ENCODE data around the gene B3GAT3. TPM values are rescaled to one million over a fixed set of nuclear protein-coding genes. Genes with fewer than 3 reads are reported as not detected.

B3GAT3 gene
- total RNA-seq (ENCODE audit: low replicate concordance), result 14.1 and 18.7 TPM in 2 replicates

DNA sequence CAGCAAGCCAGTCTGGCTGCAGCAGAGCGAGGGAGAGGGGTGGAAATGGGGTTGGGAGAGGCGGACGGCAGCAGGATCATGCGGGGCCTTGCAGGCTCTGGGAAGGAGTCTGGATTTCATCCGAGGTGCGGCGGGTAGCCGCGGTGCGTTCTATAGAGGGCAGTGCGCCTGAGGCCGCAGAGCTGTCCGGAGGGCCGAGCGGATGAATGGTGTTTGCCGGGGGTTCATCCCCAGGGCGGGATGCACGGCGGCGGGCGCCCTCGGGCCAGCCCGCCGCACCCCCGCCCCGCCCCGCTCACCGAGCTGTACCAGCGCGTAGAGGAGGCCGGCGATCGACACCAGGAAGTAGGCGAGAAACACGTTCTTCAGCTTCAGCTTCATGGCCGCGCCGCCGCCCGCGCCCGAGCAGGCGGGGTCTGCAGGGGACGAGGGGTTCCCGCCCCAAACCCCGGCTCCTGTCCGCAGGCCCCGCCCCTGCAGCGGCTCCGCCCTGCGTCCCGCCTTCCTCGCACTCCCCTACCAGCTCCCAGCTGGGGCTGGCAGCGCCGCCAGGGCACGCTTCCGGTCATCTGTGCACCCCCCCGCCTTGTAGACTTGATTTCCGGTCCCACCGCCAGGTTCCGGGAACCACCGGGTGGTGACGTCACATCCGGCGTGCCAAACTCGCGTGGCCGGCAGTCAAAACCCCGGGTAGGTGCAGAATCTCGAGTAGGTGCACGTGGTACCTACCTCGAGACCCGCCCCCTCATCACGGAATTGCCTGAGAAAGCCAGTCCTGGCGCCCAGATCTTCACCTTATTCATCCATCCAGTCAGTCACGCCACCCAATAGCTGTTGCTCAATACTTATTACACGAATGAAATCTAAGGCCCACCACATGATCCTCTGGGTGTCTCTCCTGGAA lies at the start of gene B3GAT3:
Gene B3GAT3 (minus strand): TSS at position 420 of the 904 bp plus-strand sequence. CDS start 39 bp downstream, at position 381.
- H3K4me3 ChIP-seq (ENCODE audit: low read depth, low read length), result peak within 1 kb of the TSS; percentile 94
- TF ChIP-seq, protein P1, sequence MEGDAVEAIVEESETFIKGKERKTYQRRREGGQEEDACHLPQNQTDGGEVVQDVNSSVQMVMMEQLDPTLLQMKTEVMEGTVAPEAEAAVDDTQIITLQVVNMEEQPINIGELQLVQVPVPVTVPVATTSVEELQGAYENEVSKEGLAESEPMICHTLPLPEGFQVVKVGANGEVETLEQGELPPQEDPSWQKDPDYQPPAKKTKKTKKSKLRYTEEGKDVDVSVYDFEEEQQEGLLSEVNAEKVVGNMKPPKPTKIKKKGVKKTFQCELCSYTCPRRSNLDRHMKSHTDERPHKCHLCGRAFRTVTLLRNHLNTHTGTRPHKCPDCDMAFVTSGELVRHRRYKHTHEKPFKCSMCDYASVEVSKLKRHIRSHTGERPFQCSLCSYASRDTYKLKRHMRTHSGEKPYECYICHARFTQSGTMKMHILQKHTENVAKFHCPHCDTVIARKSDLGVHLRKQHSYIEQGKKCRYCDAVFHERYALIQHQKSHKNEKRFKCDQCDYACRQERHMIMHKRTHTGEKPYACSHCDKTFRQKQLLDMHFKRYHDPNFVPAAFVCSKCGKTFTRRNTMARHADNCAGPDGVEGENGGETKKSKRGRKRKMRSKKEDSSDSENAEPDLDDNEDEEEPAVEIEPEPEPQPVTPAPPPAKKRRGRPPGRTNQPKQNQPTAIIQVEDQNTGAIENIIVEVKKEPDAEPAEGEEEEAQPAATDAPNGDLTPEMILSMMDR (IDR thresholded peaks at IDR 0.05; ENCODE audit: insufficient read depth, low read length), result no peak
- peak; percentile 98 for DNase-seq (ENCODE audit: low read depth)

DNA sequence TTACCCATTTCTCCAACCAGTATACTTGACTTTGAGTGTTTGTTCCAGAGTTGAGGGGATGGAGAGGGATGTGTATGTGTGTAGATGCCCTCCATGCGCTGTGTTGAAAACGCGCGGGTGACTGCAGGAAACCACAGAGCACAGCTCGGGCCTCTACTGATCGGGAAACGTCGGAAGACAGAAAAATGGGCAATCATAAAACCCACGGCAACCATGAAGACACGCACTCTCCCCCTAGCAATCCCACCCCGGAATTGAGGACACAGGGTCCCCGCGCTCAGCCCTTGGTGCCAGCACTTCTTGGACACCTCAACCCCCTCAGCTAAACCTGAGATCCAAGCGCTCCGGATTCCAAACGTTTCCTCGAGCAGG lies 49.4 kb upstream of the B3GAT3 start:
- TF ChIP-seq, protein P1 (IDR thresholded peaks at IDR 0.05; ENCODE audit: insufficient read depth, low read length), result no peak
- peak overlapping the region; percentile 91 for H3K4me3 ChIP-seq (ENCODE audit: low read depth, low read length)
- DNase-seq (ENCODE audit: low read depth), result no peak

DNA sequence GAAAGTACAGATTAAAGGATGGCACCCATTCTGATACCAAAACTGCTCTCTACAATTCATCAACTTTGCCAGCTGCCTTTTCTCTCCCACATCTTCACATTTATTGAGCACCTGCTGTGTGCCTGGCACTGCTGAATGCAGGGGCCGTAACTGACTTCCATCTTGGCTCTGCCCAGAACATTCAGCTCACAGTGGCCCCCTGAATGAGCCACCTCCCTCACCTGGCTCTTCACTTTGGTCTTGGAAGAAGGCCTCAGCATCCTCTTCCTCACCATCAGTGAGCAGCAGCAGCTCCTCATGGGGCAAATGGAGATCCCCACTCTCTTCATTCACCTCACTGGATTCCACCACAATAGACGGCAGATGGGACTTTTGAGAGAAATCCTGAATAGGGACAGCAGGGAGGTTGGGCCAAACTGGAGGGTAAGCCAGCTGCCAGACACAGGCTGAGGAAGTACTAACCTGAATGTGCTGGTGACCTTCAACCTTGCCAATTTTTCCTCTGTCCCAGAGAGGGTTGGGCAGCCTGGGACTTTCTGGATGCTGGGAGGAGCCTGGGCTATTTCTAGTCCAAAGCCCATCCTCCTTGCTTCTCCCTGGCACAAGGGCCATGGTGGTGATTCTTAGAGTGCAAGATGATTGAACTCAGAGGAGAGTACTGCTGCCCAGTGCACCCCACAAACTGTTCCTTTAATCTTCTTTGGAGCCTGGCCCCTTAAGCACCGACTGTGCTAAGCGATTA lies 47.8 kb upstream of the B3GAT3 start:
- no peak for DNase-seq (ENCODE audit: low read depth)
- TF ChIP-seq, protein P1 (IDR thresholded peaks at IDR 0.05; ENCODE audit: insufficient read depth, low read length), result no peak
- no peak overlapping the region for H3K4me3 ChIP-seq (ENCODE audit: low read depth, low read length)

DNA sequence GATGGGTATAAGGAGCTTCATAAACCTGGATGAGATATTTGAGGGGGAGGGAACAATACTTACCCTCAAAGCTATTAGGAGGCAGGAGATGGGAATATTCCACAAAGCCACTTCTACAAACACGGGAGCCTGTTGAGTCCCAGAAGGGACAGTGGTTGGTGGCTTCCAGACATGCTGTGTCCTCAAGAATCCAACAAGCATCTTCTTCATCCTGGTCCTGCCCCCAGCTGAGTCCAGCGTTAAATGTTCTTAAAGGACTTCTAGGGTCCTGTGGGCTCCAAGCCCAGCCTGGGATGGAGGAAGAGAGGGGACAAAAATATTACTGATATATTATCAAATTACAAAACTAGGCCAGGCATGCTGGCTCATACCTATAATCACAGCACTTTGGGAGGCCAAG lies 45.7 kb upstream of the B3GAT3 start:
- TF ChIP-seq, protein P1 (IDR thresholded peaks at IDR 0.05; ENCODE audit: insufficient read depth, low read length), result no peak
- H3K4me3 ChIP-seq (ENCODE audit: low read depth, low read length), result peak overlapping the region; percentile 97
- DNase-seq (ENCODE audit: low read depth), result no peak

DNA sequence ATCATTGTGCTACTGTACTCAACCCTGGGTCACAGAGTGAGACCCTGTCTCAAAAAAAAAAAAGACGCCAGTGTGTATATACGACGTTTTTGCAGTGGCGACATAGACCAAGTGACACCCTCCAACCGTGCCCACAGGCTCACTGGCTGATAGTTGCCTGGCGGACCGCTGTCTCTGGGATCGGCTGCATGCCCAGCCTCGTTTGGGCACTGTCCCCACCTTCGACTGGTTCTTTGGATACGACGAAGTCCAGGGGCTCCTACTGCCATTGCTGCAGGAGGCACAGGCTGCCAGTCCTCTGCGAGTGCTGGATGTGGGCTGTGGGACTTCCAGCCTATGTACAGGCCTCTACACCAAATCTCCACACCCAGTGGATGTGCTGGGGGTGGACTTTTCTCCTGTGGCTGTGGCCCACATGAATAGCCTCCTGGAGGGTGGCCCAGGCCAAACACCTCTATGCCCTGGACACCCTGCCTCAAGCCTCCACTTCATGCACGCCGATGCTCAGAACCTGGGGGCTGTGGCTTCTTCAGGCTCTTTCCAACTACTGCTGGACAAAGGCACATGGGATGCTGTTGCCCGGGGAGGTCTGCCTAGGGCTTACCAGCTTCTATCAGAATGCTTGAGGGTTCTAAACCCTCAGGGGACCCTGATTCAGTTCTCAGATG lies 44.6 kb upstream of the B3GAT3 start:
- DNase-seq (ENCODE audit: low read depth), result no peak
- H3K4me3 ChIP-seq (ENCODE audit: low read depth, low read length), result peak overlapping the region; percentile 97
- TF ChIP-seq, protein P1 (IDR thresholded peaks at IDR 0.05; ENCODE audit: insufficient read depth, low read length), result no peak

DNA sequence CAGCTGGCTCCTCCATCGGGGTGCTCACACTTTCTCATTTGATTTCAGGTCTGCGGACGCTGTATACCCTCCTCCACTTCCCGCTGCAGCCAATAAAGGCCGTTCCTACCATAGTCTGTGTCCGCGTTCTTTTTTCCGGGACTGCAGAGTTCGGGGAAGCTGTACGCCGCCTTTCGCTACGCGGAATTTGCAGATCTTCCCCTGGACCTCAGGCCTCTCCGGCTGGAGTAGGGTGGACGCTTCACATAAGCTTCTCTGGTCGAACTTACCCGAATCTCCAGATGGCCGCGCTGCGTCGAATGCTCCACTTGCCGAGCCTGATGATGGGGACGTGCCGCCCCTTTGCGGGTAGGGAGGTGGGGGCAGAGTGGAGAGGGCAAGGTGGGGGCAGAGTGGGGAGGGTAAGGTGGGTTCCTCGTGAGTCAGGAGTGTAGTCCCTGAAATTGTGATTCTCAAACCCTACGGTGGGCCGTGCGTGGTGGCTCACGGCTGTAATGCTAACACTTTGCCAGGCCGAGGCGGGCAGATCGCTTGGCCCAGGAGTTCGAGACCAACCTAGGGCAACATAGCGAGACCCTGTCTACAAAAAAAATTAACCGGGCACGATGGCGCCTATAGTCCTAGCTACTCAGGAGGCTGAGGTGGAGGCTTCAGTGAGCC lies 43.9 kb upstream of the B3GAT3 start:
- TF ChIP-seq, protein P1 (IDR thresholded peaks at IDR 0.05; ENCODE audit: insufficient read depth, low read length), result no peak
- peak overlapping the region; percentile 97 for H3K4me3 ChIP-seq (ENCODE audit: low read depth, low read length)
- DNase-seq (ENCODE audit: low read depth), result peak; percentile 74
